ENCODE data around the gene INTS6.

The INTS6 gene

GRCh38 chr13:51363625-51364024, 89.2 kb downstream of the INTS6 start:
- peak overlapping the region in 1 of 2 donors; percentile 36 for H3K27ac Mint-ChIP-seq
- no peak overlapping the region for H3K4me3 Mint-ChIP-seq
- peaks cover 28% of the 10 kb centered on the region for H3K36me3 Mint-ChIP-seq (ENCODE audit: insufficient read depth)
- H3K27me3 Mint-ChIP-seq: no peaks in the 10 kb centered on the region
- no peak for DNase-seq
- no peaks in the 10 kb centered on the region for H3K9me3 Mint-ChIP-seq
- ATAC-seq (replicated peaks): no peak
- H3K4me1 Mint-ChIP-seq (ENCODE audit: low read depth in 2 of 2): no peaks in the 10 kb centered on the region

DNA sequence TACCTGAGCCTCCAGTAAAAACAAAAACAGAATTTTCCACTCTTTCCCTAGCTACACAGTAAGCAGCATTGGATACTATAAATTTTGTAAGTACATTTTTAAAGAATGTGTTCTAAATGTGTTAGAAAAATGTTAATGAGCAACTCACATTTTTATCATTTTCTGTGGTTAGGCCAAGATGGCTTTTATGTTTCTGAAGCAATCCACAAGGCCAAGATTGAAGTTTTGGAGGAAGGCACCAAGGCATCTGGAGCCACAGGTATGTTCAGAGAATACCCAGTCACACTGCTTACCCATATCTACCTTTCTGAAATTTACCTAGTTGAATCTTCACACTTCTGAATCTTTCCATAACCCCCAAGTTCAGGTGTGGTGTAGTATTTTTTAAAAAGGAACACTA, 91.7 kb downstream of the INTS6 start:
- no peaks in the 10 kb centered on the region for H3K27me3 Mint-ChIP-seq
- DNase-seq (no peak), ATAC-seq (replicated peaks) (no peak)
- peaks cover 23% of the 10 kb centered on the region for H3K36me3 Mint-ChIP-seq (ENCODE audit: insufficient read depth)
- H3K27ac Mint-ChIP-seq: no peak overlapping the region
- no peaks in the 10 kb centered on the region for H3K4me1 Mint-ChIP-seq (ENCODE audit: low read depth in 2 of 2)
- no peak overlapping the region for H3K4me3 Mint-ChIP-seq
- no peaks in the 10 kb centered on the region for H3K9me3 Mint-ChIP-seq

DNA sequence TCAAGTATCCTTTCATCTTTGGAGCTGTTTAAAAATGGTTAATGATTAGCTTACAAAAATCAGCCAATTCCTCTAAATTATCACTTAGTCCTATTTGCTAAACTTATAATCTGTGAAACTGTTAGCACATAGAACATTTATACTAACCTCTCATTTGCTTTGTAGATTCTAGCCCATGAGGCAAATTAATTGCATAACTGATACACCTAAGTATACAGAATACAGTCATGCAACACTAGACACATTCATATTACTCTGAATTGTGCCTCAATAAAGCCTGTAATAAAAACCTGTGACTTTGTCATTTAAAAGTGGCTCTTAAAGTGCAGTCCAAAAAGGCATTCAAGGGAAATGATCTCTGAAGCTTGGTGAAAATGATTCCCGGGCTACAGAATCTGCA, 92.3 kb downstream of the INTS6 start:
- ATAC-seq (replicated peaks): no peak
- no peaks in the 10 kb centered on the region for H3K4me1 Mint-ChIP-seq (ENCODE audit: low read depth in 2 of 2)
- no peak for DNase-seq
- no peaks in the 10 kb centered on the region for H3K9me3 Mint-ChIP-seq
- H3K27ac Mint-ChIP-seq: no peak overlapping the region
- H3K36me3 Mint-ChIP-seq (ENCODE audit: insufficient read depth): peaks cover 17% of the 10 kb centered on the region
- H3K27me3 Mint-ChIP-seq: no peaks in the 10 kb centered on the region
- H3K4me3 Mint-ChIP-seq: no peak overlapping the region

DNA sequence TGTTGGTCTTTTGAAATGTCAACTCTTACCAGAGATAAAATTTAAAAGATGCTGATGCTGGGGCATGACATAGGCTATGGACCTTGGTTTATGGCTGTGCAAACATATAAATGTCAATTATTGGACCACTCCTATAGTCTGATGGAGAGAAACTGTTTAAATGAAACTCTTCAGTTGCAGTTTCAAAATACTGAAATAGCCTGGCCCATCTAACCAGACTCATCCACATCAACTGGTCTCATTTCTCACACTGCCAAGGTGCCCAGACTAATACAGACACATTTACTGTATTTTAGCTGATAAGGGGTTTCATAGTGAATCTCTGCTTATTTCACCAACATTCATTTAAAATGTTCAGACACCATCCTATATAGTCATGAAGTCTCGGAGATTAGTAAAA, 93.5 kb downstream of the INTS6 start:
- H3K36me3 Mint-ChIP-seq (ENCODE audit: insufficient read depth): peaks cover 10% of the 10 kb centered on the region
- no peaks in the 10 kb centered on the region for H3K4me1 Mint-ChIP-seq (ENCODE audit: low read depth in 2 of 2)
- ATAC-seq (replicated peaks) (no peak), DNase-seq (no peak)
- no peaks in the 10 kb centered on the region for H3K9me3 Mint-ChIP-seq
- H3K27me3 Mint-ChIP-seq: no peaks in the 10 kb centered on the region
- H3K27ac Mint-ChIP-seq: no peak overlapping the region
- no peak overlapping the region for H3K4me3 Mint-ChIP-seq

DNA sequence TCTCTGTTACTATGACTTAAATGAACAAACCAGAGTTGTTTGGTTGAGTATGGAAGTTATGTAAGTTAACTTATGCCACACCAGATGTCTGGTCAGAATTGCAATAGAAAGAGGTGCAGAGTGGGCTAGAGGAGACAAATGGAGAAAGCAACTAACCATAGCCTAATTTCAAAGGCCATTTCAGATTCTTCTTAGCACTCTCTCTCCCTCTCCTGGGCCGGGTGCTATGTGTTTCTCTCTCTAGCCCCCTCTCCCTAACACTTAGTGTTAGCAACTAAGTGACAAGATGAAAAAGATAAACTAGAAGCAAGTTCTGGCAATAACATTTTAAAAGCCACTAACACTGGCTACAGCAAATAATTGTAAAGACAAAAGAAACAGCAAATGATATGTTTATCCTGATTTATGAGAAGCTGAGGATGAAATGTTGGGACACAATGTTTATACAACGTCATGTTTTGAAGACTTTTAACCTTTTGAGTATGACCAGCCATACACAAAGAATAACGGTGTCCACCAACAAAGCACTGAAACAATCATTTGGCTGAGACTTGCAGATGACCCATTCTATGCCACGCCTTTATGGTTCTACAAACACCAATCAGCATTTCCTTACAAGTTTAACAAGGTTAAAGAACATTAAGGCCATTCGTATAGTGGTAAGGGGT, 94.8 kb downstream of the INTS6 start:
- ATAC-seq (replicated peaks) (no peak), DNase-seq (no peak)
- H3K27ac Mint-ChIP-seq: no peak overlapping the region
- no peaks in the 10 kb centered on the region for H3K4me1 Mint-ChIP-seq (ENCODE audit: low read depth in 2 of 2)
- no peaks in the 10 kb centered on the region for H3K27me3 Mint-ChIP-seq
- H3K9me3 Mint-ChIP-seq: no peaks in the 10 kb centered on the region
- H3K4me3 Mint-ChIP-seq: no peak overlapping the region
- peaks cover 6% of the 10 kb centered on the region for H3K36me3 Mint-ChIP-seq (ENCODE audit: insufficient read depth)

- ATAC-seq (replicated peaks) (no peak), DNase-seq (no peak)
- no peaks in the 10 kb centered on the region for H3K27me3 Mint-ChIP-seq
- H3K9me3 Mint-ChIP-seq: no peaks in the 10 kb centered on the region
- no peaks in the 10 kb centered on the region for H3K4me1 Mint-ChIP-seq (ENCODE audit: low read depth in 2 of 2)
- no peak overlapping the region for H3K27ac Mint-ChIP-seq
- no peaks in the 10 kb centered on the region for H3K36me3 Mint-ChIP-seq (ENCODE audit: insufficient read depth)
- H3K4me3 Mint-ChIP-seq: no peak overlapping the region
Measured at GRCh38 chr13:51355217-51355616, 97.6 kb downstream of the INTS6 start.

- no peak overlapping the region for H3K27ac Mint-ChIP-seq
- no peaks in the 10 kb centered on the region for H3K27me3 Mint-ChIP-seq
- DNase-seq (no peak), ATAC-seq (replicated peaks) (no peak)
- H3K4me3 Mint-ChIP-seq: no peak overlapping the region
- no peaks in the 10 kb centered on the region for H3K36me3 Mint-ChIP-seq (ENCODE audit: insufficient read depth)
- H3K4me1 Mint-ChIP-seq (ENCODE audit: low read depth in 2 of 2): peaks cover 0 to 1% of the 10 kb centered on the region in 2 donors
- no peaks in the 10 kb centered on the region for H3K9me3 Mint-ChIP-seq
Measured at GRCh38 chr13:51349016-51349415, 103.8 kb downstream of the INTS6 start.

GRCh38 chr13:51348069-51348967, 104.5 kb downstream of the INTS6 start:
- no peak for ATAC-seq (replicated peaks)
- Mint-ChIP-seq H3K36me3 (ENCODE audit: insufficient read depth) (no peaks in the 10 kb centered on the region), H3K27me3 (no peaks in the 10 kb centered on the region), H3K4me1 (ENCODE audit: low read depth in 2 of 2) (peaks cover 0 to 1% of the 10 kb centered on the region in 2 donors), H3K27ac (no peak overlapping the region), H3K9me3 (no peaks in the 10 kb centered on the region), H3K4me3 (no peak overlapping the region)
- no peak for DNase-seq

DNA sequence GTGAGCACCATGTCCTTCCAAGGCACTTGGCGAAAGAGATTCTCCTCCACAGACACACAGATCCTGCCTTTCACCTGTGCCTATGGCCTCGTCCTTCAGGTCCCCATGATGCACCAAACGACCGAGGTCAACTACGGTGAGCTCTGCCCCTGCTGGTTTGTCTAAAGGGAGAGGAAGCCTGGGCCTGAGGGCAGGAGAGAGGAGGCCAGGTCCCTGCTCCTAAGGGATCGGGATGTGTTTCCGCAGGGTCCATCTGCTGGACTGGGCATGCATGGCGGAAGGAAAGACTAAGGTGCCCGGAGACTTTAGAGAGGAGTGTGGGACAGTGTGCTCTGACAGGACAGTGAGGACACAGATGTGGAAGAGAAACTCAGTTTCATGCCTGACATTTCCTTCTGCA, 105.7 kb downstream of the INTS6 start:
- H3K36me3 Mint-ChIP-seq (ENCODE audit: insufficient read depth): no peaks in the 10 kb centered on the region
- DNase-seq (no peak), ATAC-seq (replicated peaks) (no peak)
- H3K27me3 Mint-ChIP-seq: no peaks in the 10 kb centered on the region
- no peak overlapping the region for H3K4me3 Mint-ChIP-seq
- H3K27ac Mint-ChIP-seq: no peak overlapping the region
- H3K9me3 Mint-ChIP-seq: no peaks in the 10 kb centered on the region
- H3K4me1 Mint-ChIP-seq (ENCODE audit: low read depth in 2 of 2): peaks cover 0 to 1% of the 10 kb centered on the region in 2 donors

DNA sequence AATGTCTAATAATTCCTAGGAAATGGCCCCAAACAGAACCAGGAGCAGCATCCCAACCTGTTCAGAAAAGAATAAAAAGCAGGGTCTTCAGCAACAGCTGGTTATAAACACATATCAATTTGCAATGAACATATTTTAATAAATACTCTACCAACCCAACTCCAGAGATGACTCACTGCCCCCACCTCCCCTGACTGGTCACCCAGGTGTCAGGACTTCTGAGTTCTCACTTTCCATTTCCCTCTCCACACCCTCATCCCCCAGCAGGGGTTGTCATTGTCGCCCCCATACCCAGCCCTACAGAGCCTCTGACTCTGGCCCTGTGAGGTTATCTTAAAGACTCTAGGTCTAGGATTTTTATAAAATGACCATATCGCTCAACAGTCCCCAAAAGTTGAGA, 106.4 kb downstream of the INTS6 start:
- H3K4me1 Mint-ChIP-seq (ENCODE audit: low read depth in 2 of 2): peaks cover 0 to 1% of the 10 kb centered on the region in 2 donors
- no peaks in the 10 kb centered on the region for H3K9me3 Mint-ChIP-seq
- ATAC-seq (replicated peaks) (no peak), DNase-seq (no peak)
- no peak overlapping the region for H3K27ac Mint-ChIP-seq
- H3K36me3 Mint-ChIP-seq (ENCODE audit: insufficient read depth): no peaks in the 10 kb centered on the region
- no peaks in the 10 kb centered on the region for H3K27me3 Mint-ChIP-seq
- H3K4me3 Mint-ChIP-seq: no peak overlapping the region

DNA sequence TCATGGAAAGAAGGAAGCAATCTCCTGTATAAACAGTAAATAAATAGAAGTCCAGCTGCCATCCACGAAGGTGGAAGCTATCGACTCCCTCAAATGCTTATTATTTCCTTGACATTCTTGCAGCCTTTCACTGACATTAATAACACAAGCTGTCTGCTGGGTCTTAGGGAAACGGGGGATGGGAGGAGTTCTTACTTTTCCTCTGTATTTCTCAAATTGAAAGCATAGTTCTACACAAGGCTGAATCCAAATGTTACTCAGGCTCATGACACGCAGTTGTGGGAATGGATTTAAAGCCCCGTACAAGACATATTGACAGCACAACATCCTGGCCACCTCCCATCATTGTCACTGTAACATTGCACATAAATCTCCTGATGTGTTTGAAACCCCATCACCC, 109.4 kb downstream of the INTS6 start:
- Mint-ChIP-seq H3K27ac (no peak overlapping the region), H3K9me3 (no peaks in the 10 kb centered on the region), H3K4me3 (no peak overlapping the region), H3K27me3 (no peaks in the 10 kb centered on the region), H3K36me3 (ENCODE audit: insufficient read depth) (no peaks in the 10 kb centered on the region), H3K4me1 (ENCODE audit: low read depth in 2 of 2) (peaks cover 0 to 1% of the 10 kb centered on the region in 2 donors)
- ATAC-seq (replicated peaks): no peak
- no peak for DNase-seq

GRCh38 chr13:51342706-51343105, 110.1 kb downstream of the INTS6 start:
- Mint-ChIP-seq H3K27me3 (no peaks in the 10 kb centered on the region), H3K9me3 (no peaks in the 10 kb centered on the region), H3K27ac (no peak overlapping the region), H3K36me3 (ENCODE audit: insufficient read depth) (no peaks in the 10 kb centered on the region), H3K4me1 (ENCODE audit: low read depth in 2 of 2) (peaks cover 0 to 1% of the 10 kb centered on the region in 2 donors), H3K4me3 (no peak overlapping the region)
- DNase-seq (no peak), ATAC-seq (replicated peaks) (no peak)

DNA sequence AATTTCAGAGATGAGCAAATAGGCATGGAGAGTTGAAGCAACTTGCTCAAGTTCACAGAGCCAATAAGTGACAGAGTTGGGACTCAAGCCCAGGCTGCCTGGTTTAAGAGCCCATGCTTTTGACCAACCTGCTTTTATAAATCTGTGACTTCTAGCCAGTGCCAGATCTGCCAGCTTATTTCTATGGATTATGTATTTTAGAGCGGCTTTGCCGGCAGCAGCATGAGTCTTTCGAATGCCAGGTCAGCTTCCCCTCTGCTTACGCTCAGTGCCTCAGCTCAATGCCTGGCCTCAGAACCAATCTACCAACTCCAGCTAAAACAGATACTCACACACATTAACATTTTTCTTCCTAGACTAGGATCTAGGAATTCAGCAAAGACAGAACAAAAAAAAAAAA, 111.0 kb downstream of the INTS6 start:
- Mint-ChIP-seq H3K4me3 (no peak overlapping the region), H3K9me3 (no peaks in the 10 kb centered on the region), H3K36me3 (ENCODE audit: insufficient read depth) (no peaks in the 10 kb centered on the region), H3K27ac (no peak overlapping the region), H3K4me1 (ENCODE audit: low read depth in 2 of 2) (peaks cover 0 to 1% of the 10 kb centered on the region in 2 donors), H3K27me3 (no peaks in the 10 kb centered on the region)
- ATAC-seq (replicated peaks) (no peak), DNase-seq (no peak)

DNA sequence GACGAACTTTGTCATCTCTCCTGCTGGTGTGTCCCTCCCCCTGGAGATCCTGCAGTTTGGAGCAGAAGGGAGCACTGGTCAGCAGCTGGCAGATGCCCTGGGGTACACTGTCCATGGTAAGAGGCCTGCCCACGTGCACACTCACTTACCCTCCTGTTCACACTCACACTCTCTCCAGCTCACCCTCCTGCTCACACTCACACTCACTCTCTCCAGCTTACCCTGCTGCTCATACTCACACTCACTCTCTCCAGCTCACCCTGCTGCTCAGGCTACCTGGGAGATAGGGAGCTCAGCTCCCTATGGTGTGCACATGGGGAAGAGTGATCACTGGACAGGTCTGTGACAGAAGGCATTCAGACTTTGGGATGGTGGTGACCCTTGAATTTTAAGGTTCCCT, 111.6 kb downstream of the INTS6 start:
- DNase-seq (no peak), ATAC-seq (replicated peaks) (no peak)
- Mint-ChIP-seq H3K27ac (no peak overlapping the region), H3K4me1 (ENCODE audit: low read depth in 2 of 2) (no peaks in the 10 kb centered on the region), H3K4me3 (no peak overlapping the region), H3K9me3 (no peaks in the 10 kb centered on the region), H3K27me3 (no peaks in the 10 kb centered on the region), H3K36me3 (ENCODE audit: insufficient read depth) (no peaks in the 10 kb centered on the region)
